ENCODE data around the gene FBLN1. TPM values are rescaled to one million over a fixed set of nuclear protein-coding genes. Genes with fewer than 3 reads are reported as not detected.
"Not testable (repeated sequence)": the region's sequence is repeated elsewhere in the genome, so short reads cannot be mapped to it uniquely, and the experiment has no call there.

Gene FBLN1
- total RNA-seq, 1 experiment from 2014 or later, result 23.4 TPM

DNA sequence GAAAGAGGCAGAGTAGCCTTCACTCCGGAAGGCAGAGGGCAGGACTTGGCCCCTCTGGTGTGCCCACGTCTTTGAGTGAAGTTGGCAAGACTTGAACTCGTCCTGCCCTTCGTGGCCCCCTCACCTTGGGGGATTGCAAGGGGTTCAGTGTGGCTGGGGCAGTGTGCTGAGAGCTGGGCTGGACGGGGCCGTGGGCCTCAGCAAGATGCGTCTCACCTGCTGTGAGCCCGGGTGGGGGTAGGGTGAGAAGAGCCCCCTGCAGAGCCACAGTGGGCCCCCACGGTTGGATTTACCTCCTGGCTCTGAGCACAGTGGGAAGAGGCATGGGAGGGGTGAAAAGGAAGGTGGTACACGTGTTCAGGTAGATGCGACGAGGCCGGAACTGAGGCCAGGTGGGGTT is 87.6 kb downstream of the FBLN1 start:
- ChIA-PET CTCF (no interaction called here), POLR2A (no interaction called here), RAD21 (ENCODE audit: low non-redundant PET in 1 of 2, low total read pairs in 2 of 2, uncharacterized antibody in 2 of 2, unreplicated experiment in 2 of 2) (no interaction called here)
- no peaks in the 10 kb centered on the region for H3K79me2 ChIP-seq (ENCODE audit: insufficient read depth, low read length)
- H3K27me3 ChIP-seq (ENCODE audit: insufficient read depth, low read length), result no peaks in the 10 kb centered on the region
- H3K4me3 ChIP-seq (replicated peaks in 1 of 2; ENCODE audit: low read depth in 1 of 2, low read length in 2 of 2), result no peak overlapping the region
- no peak overlapping the region for H2AFZ ChIP-seq (ENCODE audit: low read depth, low read length, poor library complexity, severe bottlenecking)
- no peaks in the 10 kb centered on the region for H3K36me3 ChIP-seq (ENCODE audit: control insufficient read depth in 1 of 2, insufficient read depth in 2 of 2, low read length in 2 of 2)
- H3K9me2 ChIP-seq (ENCODE audit: insufficient read depth), result no peaks in the 10 kb centered on the region
- no peak overlapping the region for H3K27ac ChIP-seq (ENCODE audit: low read depth, low read length)
- TF ChIP-seq ZNF274 (IDR thresholded peaks at IDR 0.05; ENCODE audit: low read depth, low read length) (no peak), CBX3 (IDR thresholded peaks at IDR 0.05; ENCODE audit: low read depth) (no peak), SIN3A (IDR thresholded peaks at IDR 0.05; ENCODE audit: low read depth) (no peak), ELF1 (IDR thresholded peaks at IDR 0.05; ENCODE audit: borderline replicate concordance, low read depth) (no peak), MAX (IDR thresholded peaks at IDR 0.05) (no peak), JUND (IDR thresholded peaks at IDR 0.05) (no peak), EZH2 (IDR thresholded peaks at IDR 0.05) (no peak), POLR2A (IDR thresholded peaks at IDR 0.05; ENCODE audit: borderline replicate concordance, extremely low read depth, insufficient read depth, insufficient read length) (no peak), RAD21 (IDR thresholded peaks at IDR 0.05; ENCODE audit: low read depth) (no peak), CEBPB (IDR thresholded peaks at IDR 0.05; ENCODE audit: low read depth) (no peak), FOSL1 (IDR thresholded peaks at IDR 0.05; ENCODE audit: low read depth) (no peak), SP1 (IDR thresholded peaks at IDR 0.05; ENCODE audit: low read depth) (no peak), EGR1 (IDR thresholded peaks at IDR 0.05; ENCODE audit: low read depth) (no peak), ZBTB33 (IDR thresholded peaks at IDR 0.05; ENCODE audit: extremely low read depth, insufficient replicate concordance, low read length) (no peak), POLR2AphosphoS5 (IDR thresholded peaks at IDR 0.05; ENCODE audit: low read depth, low read length) (no peak)
- TF ChIP-seq, protein P1, sequence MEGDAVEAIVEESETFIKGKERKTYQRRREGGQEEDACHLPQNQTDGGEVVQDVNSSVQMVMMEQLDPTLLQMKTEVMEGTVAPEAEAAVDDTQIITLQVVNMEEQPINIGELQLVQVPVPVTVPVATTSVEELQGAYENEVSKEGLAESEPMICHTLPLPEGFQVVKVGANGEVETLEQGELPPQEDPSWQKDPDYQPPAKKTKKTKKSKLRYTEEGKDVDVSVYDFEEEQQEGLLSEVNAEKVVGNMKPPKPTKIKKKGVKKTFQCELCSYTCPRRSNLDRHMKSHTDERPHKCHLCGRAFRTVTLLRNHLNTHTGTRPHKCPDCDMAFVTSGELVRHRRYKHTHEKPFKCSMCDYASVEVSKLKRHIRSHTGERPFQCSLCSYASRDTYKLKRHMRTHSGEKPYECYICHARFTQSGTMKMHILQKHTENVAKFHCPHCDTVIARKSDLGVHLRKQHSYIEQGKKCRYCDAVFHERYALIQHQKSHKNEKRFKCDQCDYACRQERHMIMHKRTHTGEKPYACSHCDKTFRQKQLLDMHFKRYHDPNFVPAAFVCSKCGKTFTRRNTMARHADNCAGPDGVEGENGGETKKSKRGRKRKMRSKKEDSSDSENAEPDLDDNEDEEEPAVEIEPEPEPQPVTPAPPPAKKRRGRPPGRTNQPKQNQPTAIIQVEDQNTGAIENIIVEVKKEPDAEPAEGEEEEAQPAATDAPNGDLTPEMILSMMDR (IDR thresholded peaks at IDR 0.05 in 2 of 3, conservative IDR thresholded peaks at IDR 0.05 in 1 of 3; ENCODE audit: borderline replicate concordance in 1 of 3, insufficient read depth in 1 of 3, low read depth in 2 of 3, low read length in 2 of 3), result no peak
- BruUV-seq (replicated peaks), result no TSS peak
- no peak overlapping the region for H3K9ac ChIP-seq (ENCODE audit: low read length)
- intact Hi-C loops (cut with micrococcal nuclease), result no loop called here
- no peak for ATAC-seq
- H3K4me1 ChIP-seq (ENCODE audit: control insufficient read depth in 1 of 2, insufficient read depth in 2 of 2, low read length in 2 of 2), result peaks cover 0 to 4% of the 10 kb centered on the region in 2 experiments; a peak in 1 of 4 replicates
- no peak for DNase-seq (ENCODE audit: low read depth, low spot score)
- H4K20me1 ChIP-seq (ENCODE audit: insufficient read depth), result no peaks in the 10 kb centered on the region
- H3K4me2 ChIP-seq (ENCODE audit: low read length), result no peak overlapping the region
- H3K9me3 ChIP-seq (ENCODE audit: control insufficient read depth in 1 of 2, insufficient read depth in 1 of 2, low read depth in 1 of 2, low read length in 2 of 2), result no peaks in the 10 kb centered on the region

GRCh38 chr22:45591633-45592213 is 89.0 kb downstream of the FBLN1 start:
- DNase-seq (ENCODE audit: low read depth, low spot score); H3K27ac ChIP-seq (ENCODE audit: low read depth, low read length); H3K4me1 ChIP-seq (ENCODE audit: control insufficient read depth in 1 of 2, insufficient read depth in 2 of 2, low read length in 2 of 2); intact Hi-C loops (cut with micrococcal nuclease); ATAC-seq; BruUV-seq (replicated peaks); H3K36me3 ChIP-seq (ENCODE audit: control insufficient read depth in 1 of 2, insufficient read depth in 2 of 2, low read length in 2 of 2); POLR2A ChIA-PET; H3K79me2 ChIP-seq (ENCODE audit: insufficient read depth, low read length); H3K4me3 ChIP-seq (replicated peaks in 1 of 2; ENCODE audit: low read depth in 1 of 2, low read length in 2 of 2); H4K20me1 ChIP-seq (ENCODE audit: insufficient read depth); CTCF ChIA-PET; H3K9me2 ChIP-seq (ENCODE audit: insufficient read depth); H3K27me3 ChIP-seq (ENCODE audit: insufficient read depth, low read length); H3K9me3 ChIP-seq (ENCODE audit: control insufficient read depth in 1 of 2, insufficient read depth in 1 of 2, low read depth in 1 of 2, low read length in 2 of 2); H3K9ac ChIP-seq (ENCODE audit: low read length); H3K4me2 ChIP-seq (ENCODE audit: low read length); H2AFZ ChIP-seq (ENCODE audit: low read depth, low read length, poor library complexity, severe bottlenecking); RAD21 ChIA-PET (ENCODE audit: low non-redundant PET in 1 of 2, low total read pairs in 2 of 2, uncharacterized antibody in 2 of 2, unreplicated experiment in 2 of 2): not testable (repeated sequence)

Measured in HCT116 (cell line).